ENCODE results near the gene GJD3.
A peak's percentile ranks its signal among the peaks of the same experiment; 100 is the strongest.

Gene GJD3

GRCh38 chr17:40340327-40340726 is 24.2 kb downstream of the GJD3 start:
- DNase-seq, result no peak

GRCh38 chr17:40338941-40339649 is 25.4 kb downstream of the GJD3 start:
- DNase-seq, result peak; percentile 40

- DNase-seq, result peak; percentile 92
Measured at GRCh38 chr17:40338058-40338457, 26.5 kb downstream of the GJD3 start.

GRCh38 chr17:40337351-40337750 is 27.2 kb downstream of the GJD3 start:
- DNase-seq, result no peak

- DNase-seq, result no peak
Measured at GRCh38 chr17:40335620-40336019, 28.9 kb downstream of the GJD3 start.

GRCh38 chr17:40333781-40334448 is 30.6 kb downstream of the GJD3 start:
- peak; percentile 73 for DNase-seq

GRCh38 chr17:40331743-40332641 is 32.5 kb downstream of the GJD3 start:
- no peak for DNase-seq

- DNase-seq, result no peak
Measured at GRCh38 chr17:40330850-40331470, 33.6 kb downstream of the GJD3 start.

GRCh38 chr17:40329839-40330794 is 34.4 kb downstream of the GJD3 start:
- DNase-seq, result peak; percentile 94

- DNase-seq, result peak; percentile 65
Measured at GRCh38 chr17:40328386-40328766, 36.2 kb downstream of the GJD3 start.

- DNase-seq, result peak; percentile 26
Measured at GRCh38 chr17:40327735-40328385, 36.7 kb downstream of the GJD3 start.

GRCh38 chr17:40327244-40327729 is 37.2 kb downstream of the GJD3 start:
- no peak for DNase-seq

- no peak for DNase-seq
Measured at GRCh38 chr17:40326832-40327199, 37.7 kb downstream of the GJD3 start.

- DNase-seq, result no peak
Measured at GRCh38 chr17:40326014-40326831, 38.3 kb downstream of the GJD3 start.

- DNase-seq, result peak; percentile 20
Measured at GRCh38 chr17:40325156-40326013, 39.2 kb downstream of the GJD3 start.

- peak; percentile 69 for DNase-seq
Measured at GRCh38 chr17:40323391-40324381, 40.9 kb downstream of the GJD3 start.

- DNase-seq, result peak; percentile 99
Measured at GRCh38 chr17:40322358-40323315, 41.9 kb downstream of the GJD3 start.
